Myocyte (in vitro differentiated cells): ENCODE measurements around the gene HCN3. TPM values are rescaled to one million over a fixed set of nuclear protein-coding genes. Genes with fewer than 3 reads are reported as not detected.

Experiments used
- DNase-seq: peaks from one replicate; pipeline ENCODE4 v3.0.0-alpha.2; 2012; ENCODE audit warnings: low read depth
- total RNA-seq: library from RNA; depleted of rRNA; stranded (reverse); fragments of >200 nt; gene quantifications from 2 replicates; pipeline ENCODE4 v1.2.3, GENCODE V29; 2014

Gene HCN3
- total RNA-seq, 1 donor from 2014 or later, result 3.0 TPM

- no peak for DNase-seq
Observed at GRCh38 chr1:155253797-155254196, 23.5 kb upstream of the HCN3 start.

DNA sequence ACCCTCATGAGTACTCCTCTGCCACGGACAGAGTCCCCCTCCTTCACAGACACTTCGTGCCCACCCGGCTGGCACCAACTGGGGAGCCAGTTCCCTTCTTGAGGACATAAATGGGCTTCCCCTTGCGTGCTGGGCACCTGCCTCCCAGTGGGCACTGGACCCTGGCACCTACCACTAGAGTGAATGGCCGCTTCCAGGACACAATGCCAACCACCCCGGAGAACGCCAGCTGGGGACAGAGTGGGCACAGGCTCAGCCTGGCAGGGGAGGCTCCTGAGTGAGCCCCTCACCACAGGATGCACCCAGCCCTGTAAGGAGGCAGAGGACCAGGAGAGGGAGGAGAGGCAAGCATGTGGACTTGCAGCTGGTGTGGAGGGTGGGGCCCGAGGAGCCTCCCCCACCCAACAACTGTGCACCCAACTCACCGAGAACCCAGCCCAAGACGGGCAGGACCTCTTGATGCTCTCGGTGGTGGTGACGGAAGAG lies 23.0 kb upstream of the HCN3 start:
- DNase-seq, result peak; percentile 58

- DNase-seq, result peak; percentile 45
Observed at GRCh38 chr1:155254714-155255242, 22.5 kb upstream of the HCN3 start.

DNA sequence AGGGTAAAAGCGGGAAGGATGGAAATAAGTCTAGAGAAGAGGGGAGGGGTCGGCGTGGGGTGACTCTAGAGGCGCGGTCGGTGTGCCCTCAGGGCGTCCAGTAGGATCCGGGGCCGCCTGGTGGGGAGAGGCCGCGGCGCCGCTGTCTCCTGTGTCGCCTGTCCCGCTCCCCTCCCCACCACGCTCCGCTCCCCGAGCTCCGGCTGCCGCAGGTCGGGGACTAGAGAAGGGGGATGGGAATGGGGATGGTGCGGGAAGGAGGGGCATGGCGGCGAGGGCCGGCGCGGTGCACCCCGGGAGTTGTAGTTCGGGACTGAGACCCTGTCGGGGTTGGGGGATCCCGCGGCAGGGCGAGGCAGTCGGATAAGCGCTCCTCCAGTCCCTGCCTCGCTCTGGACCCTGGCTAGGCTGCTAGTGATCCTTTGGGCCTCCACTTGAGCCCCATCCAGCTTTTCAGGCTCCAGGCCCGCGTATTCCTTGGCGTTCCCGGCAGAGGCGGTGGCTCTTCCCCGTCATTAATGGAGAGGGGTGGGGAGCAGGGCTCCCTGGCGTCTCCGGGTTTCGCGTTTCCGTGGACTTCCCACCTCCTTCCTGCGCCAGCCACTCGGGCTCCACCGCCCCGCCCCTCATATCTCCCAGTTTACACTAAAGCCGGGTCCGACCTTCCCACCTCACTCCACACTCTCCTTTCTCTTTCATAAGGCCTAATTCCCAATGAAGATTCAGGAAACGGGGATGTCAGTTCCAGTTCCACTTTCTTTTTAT lies 21.8 kb upstream of the HCN3 start, which contains the start of gene ENTREP3:
Gene ENTREP3, minus strand, starts transcription at position 241 of the 765 bp plus-strand sequence. CDS start 606 bp downstream, outside the sequence.
- peak; percentile 92 for DNase-seq

DNA sequence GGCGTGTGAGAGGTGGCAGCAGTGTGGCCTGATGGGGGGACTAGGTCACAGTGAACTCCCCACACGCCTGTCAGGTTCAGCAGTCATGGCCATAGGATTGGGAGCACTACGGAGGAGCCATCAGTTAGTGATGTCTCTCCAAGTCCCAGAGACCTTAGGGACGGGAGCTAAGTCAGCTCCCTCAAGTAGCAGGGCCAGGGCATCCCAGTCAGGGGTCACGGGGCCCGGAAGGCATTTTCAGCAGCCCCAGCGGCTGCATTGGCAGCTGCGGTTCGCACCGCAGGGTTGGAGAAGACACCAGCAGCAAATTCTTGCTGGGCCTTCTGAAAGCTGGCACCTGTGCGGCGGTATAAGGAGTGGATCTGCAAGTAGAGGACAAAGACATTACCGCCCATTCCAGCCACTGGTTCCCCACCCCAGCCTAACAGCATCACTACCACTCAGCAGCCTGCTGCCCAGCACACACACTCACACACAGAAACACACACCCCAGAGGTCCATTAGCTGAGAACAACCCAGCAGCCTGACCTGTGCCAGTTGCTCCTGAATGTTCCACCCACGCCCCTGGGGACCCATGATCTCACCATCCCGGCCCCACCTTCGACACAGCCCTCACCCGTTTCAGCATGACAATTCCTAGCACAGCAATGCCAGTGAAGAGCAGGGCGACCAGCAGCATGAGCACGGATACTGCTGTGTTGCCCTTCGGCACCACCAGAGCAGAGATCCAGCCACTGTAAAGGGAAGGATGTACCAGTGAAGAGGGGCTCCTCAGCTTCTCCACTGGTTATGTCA lies 21.0 kb upstream of the HCN3 start:
- DNase-seq, result peak; percentile 40

GRCh38 chr1:155260276-155260675 lies 17.0 kb upstream of the HCN3 start:
- no peak for DNase-seq

DNA sequence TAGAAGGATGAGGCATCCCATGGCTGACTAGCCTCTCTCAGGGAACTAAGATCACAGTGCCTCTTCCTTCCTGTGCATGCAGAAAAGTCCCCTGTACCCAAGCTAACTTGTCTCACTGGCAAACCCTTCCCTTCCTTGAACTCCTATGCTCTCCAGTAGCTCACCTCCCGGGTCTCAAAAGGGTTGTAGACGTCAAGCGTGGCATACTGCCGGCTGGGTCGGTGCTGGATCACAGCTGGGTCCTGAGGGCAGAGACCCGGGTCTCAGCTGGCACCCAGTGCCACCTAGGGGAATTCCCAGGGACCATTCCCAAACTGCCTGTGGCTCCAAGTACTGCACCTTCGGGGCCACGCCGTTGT lies 15.8 kb upstream of the HCN3 start:
- DNase-seq, result no peak

DNA sequence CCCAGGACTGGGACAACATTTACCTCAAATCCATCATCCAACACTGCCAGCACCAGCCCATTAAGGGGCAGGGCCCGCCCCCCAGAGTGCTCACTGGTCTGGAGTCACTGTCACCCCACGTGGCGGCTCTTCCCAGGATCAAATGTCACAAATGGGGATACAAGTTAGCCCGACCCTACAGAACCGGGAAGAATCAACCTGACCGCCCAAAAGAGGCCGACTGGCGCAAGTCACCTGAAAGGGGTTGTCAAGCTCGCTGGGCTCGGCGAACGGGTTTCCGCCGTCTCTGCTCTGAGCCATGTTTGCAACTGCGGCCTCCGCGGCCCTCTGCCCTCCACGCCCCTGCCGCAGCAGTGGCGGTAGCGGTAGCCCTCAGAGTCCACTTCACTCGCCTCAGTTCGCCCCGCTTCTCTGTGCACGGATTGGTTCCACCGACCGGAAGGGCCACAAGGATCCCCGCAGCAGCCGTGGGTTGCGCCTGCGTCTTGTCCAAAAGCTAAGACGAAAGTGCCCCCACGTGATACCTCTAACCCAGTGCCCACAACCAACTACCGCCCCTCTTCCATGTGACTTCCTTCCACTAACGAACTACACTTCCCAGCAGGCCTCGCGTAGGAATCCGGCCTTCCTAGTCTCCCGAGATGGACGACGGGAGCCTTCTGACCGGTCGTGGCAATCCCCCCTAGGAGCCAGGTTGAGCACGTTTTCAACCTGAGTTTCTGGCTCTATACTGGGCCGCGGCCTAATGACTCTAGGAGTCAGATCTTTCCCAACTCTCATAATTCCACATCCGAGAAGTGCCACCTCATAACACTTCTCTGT lies 15.2 kb upstream of the HCN3 start, which contains the start of gene SCAMP3:
Gene SCAMP3, minus strand, starts transcription at position 509 of the 822 bp plus-strand sequence. Its CDS starts 209 bp downstream, at position 300.
- peak; percentile 99 for DNase-seq

DNA sequence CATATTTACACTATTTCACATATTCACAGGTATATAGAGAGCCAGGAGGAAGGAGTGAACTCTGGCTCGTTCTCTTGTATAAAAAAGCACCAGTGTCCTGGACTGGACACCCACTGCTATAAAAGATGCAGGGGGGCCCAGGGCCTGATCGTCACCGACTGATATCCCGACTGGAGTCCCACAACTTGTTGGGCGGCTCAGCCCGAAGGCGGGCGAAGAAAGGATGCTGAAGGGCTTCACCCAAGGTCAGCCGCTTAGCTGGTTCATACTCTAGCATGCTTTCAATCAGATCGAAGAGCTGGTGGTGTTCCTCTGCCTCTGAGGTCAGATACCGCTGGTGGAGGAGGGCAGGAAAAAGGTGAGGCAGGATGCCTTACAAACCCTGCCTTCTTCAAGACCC lies 14.2 kb upstream of the HCN3 start:
- DNase-seq, result no peak

GRCh38 chr1:155266553-155266952 lies 10.7 kb upstream of the HCN3 start:
- DNase-seq, result no peak

DNA sequence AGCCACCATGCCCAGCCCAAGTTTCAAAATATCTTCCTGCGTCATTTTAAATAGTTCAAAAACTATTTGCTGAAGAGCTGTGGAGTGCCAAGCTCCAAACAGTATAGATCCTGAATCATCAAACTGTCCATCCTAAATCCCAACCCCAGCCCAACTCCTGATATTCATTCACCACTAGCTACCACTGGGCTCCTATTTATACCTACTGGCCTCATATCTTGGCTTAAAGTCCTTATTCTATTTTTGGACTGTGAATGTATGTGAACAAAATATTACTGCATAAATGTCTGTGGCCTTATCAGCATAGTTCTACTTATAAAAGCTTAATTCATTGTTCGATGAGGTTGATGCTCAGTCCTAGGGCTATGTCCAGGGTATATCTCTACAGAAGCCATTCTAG lies 9.9 kb upstream of the HCN3 start:
- peak; percentile 54 for DNase-seq

- DNase-seq, result no peak
Observed at GRCh38 chr1:155268630-155269029, 8.6 kb upstream of the HCN3 start.

- no peak for DNase-seq
Observed at GRCh38 chr1:155269381-155269780, 7.9 kb upstream of the HCN3 start.

DNA sequence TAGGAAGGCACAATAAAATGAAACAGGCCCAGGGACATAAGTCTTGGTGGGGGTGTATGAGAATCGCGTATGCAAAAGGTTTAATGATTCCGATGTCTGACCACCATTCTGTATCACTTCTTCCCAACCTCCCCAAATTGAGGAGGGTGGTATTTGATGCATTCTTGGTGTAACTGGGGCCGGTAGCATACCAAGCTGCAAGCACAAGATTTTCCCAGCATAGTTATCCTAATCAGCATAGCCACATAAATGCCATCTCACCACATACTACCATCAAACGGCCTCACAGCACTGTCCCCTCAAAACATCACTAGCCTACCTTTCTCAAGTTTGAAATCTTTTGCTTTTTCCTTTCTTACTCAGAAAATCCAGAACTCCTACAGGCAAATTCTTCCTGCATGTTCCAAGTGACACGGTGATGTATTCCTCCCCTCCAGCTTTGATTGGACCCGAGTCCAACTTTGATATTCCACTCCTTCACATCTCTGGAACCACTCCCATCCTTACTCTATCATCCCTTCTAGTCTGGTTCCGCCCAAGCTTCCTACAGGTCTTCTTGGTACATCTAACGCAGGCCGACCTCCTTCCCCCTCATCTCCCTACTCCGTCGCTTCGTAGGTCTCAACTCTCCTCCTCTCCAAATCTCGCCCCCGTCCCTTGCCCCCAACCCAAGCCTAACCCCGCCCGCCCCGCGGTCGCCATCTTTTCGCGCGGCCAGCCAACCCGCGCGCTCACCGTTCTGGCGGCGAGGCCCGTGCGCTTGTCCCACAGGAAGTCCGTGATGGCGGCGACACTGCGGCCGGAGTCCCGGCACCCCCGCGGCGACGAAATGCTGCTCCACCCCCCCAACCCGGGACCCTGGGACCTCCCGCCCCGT lies 4.6 kb upstream of the HCN3 start:
- DNase-seq, result peak; percentile 45

GRCh38 chr1:155273343-155274245 lies 3.7 kb upstream of the HCN3 start, which contains the start of gene CLK2:
Gene CLK2 (minus strand): TSS chr1:155273504. CDS start chr1:155270977, 2,527 bp downstream.
- DNase-seq, result peak; percentile 95

DNA sequence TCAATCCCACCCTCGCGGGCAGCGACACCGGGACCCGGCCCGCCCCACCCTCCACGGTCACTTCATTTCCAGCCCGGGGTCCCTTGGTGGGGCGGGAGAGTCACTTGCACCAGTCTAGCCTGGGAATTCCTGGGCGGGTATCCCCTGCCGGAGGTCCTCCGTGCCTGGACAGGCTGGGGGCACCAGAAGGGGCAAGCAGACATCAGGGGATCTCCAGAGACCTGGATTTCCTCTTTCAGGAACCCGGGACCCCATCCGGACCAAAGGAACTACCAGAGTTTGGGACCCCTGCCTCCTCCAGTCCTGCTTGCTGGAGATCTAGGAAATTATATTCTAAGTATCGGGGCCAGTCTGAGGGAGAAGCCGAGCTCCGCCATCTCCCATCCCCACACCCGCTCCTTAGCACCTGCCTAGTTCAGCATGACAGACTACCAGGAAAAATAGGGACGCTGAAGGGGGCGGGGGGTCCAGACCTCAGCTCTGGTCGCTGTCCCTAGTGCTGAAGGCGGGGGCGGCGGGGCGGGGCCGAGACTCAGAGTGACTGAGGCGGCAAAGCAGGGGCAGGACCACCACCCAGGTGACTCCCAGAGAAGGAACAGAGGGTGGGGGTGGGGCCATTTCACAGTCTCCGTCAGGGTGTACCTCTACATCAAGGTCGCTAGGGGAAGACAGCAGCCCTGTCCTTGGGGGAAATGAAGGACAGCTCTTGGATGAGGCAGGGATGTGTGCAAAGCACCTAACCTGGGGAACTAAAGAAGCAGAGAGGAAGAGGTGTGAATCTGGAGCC lies 832 bp downstream of the HCN3 start:
- DNase-seq, result peak; percentile 51

- no peak for DNase-seq
Observed at GRCh38 chr1:155278689-155279160, 1.5 kb downstream of the HCN3 start.

DNA sequence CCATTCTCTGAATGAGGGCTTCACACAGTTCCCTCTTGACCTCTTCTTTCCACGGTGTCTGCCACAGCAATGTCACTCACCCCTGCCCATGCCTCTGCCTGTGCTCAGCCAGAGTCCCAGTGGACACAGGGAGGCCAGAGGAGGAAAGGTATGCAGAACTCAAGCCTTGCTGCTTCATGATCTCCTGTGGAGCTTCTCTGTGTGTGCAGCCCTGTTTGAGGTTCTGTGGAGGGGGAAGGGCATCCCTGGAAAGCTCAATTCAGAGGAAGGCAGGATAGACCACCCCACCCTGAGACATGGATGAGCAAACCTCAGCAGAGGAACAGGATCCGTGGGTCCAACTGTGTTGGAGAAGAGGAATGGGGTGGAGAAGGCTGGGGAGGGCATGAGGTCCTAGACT lies 2.0 kb downstream of the HCN3 start:
- DNase-seq, result no peak
